GM15510 (cell line): Measurements from ENCODE around the gene CD4.

ENCODE experiments used
- POLR2A ChIP-seq: IDR thresholded peaks from 3 replicates; pipeline ENCODE4 v1.6.1; 2011; ENCODE audit warnings: borderline replicate concordance; ENCODE audit not compliant: insufficient read length; ENCODE audit errors: extremely low read depth

The CD4 gene

DNA sequence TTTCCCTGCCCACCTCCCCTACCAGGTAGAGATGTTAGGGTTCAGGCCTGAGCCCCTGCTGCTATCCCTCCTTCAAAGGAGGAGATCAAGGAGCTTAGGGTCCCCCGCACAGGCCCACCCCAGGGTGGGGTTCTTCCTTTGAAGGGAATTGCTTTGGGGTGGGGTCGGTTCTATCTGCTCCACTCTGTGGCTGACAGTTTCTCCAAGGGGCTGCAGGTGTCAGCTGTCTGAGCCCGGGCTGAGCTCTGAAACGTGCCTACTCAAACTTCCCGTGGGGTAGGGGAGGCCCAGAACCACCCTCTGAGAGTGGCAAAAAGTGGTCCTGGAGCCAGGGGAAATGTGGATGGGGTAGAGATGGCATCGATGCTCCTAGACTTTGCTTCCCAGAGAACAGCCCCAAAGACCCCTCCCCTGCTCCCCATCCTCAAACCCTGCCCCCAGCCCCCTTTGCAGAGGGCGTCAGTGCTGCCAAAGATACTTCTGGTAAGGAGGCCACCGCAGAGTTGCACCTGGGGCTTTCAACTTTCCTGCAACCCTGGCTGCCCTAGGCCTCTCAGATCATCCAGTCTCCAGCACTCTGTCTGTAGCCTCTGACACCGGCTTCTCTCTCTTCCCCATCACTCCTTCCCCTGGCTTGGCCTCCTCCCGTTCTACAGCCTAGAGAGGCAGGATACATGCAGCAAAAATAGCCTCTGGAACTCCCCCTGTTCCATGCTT lies 6.3 kb upstream of the CD4 start:
- TF ChIP-seq POLR2A: no peak

GRCh38 chr12:6783828-6784227 lies 5.5 kb upstream of the CD4 start:
- no peak for TF ChIP-seq POLR2A

- no peak for TF ChIP-seq POLR2A
These were observed 5.0 kb upstream of the CD4 start for GRCh38 chr12:6784296-6784695.

GRCh38 chr12:6784761-6785160 lies 4.6 kb upstream of the CD4 start:
- TF ChIP-seq POLR2A: no peak

DNA sequence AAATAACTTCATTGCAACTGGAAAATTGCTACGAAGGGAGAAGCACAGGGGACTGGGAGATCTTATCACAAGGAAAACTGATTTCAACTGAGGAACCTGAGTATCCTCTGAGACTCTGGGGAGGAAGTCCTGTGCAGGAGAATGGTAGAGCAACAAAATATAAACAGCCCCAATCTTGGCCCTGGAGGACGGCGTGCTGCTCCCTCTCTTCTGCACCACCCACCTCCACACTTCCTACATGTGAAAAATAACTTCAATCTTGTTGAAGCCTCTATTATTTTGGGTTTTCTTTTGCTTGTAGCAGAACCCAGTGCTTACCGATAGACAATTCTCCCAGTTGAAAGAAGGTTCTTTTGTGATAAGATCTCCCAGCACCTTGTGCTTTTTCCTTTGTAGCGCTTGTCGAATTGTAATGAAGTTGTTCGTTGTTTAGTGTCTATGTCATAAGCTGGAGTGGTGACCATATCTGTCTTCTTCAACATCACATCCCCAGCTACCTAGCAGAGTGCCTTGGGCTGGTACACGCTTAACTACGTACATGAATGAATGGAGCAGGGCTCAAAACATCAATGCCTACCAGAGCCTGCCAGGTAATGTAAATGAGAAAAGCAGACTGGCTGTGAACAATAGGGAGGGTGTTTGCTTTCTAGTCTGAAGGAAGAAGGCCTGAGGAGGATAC lies 2.8 kb upstream of the CD4 start:
- TF ChIP-seq POLR2A: no peak

DNA sequence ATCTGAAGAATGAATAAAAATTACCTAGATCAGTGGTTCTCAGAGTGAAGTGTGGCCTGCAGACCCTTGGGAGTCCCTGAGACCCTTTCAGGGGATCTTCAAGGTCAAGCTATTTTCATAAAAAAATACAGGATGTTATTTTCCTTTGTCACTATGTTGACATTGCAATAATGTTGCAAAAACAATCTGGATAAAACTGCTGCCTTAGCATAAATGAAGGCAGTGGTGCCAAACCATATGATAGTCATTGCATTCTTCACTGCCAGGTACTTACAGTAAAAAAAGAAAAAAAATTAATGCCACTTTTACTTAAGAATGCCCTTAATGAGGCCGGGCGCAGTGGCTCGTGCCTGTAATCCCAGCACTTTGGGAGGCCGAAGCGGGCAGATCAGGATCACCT lies 2.0 kb upstream of the CD4 start:
- TF ChIP-seq POLR2A: no peak

- TF ChIP-seq POLR2A: no peak
These were observed 1.3 kb downstream of the CD4 start for GRCh38 chr12:6790496-6791150.

GRCh38 chr12:6791931-6792520 lies 2.7 kb downstream of the CD4 start:
- no peak for TF ChIP-seq POLR2A

GRCh38 chr12:6792522-6793201 lies 3.3 kb downstream of the CD4 start:
- no peak for TF ChIP-seq POLR2A

GRCh38 chr12:6795088-6795487 lies 5.8 kb downstream of the CD4 start:
- TF ChIP-seq POLR2A: no peak

DNA sequence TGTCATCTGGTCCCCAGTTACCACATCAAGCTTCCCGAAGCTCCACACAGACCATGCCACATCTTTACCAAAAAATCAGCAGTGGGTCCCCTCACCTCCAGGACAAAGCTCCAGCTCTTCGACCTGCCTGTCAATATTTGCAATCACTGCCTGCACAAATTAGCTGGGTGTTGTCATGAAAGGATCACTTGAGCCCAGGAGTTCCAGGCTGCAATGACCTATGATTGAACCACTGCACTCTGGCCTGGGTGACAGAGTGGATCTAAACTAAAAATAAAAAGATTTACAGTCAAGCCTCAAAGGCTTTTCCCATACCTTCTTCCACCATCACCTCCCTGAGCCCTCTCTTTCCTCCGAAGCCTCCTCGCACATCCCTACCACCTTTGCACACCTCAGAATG lies 7.2 kb downstream of the CD4 start:
- TF ChIP-seq POLR2A: no peak

DNA sequence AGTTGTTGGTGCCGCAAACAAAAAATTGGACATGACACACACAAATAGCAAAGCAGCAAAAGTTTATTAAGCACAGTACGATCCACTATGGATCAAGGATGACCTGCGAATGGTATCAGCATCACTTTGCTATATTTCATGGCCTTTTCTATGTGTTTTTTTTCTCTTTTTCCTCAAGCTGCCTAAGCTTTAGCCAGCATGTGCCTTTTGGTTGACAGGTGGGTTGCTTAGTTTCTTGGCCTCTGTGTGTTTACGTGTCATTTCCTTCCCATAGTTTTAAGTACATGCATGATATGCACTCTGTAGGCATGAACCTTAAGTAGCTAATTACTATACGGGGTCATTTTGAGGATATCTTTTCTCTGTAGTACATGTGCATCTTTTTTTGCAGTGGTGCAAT lies 9.8 kb downstream of the CD4 start:
- TF ChIP-seq POLR2A: no peak

DNA sequence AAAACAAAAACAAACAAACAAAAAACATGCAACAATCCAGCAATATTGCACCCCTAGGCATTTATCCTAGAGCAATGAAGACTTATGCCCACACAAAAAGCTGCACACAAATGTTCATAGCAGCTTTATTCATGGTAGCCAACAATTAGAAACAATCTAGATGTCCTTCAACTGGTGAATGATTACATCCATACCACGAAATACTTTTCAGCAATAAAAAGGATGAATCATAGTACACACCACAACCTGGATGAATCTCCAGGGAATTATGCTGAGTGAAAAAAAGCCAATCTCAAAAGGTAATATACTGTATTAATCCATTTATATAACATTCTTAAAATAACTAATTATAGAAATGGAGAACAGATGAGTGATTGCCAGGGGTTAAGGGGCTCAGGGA lies 17.8 kb downstream of the CD4 start:
- no peak for TF ChIP-seq POLR2A

DNA sequence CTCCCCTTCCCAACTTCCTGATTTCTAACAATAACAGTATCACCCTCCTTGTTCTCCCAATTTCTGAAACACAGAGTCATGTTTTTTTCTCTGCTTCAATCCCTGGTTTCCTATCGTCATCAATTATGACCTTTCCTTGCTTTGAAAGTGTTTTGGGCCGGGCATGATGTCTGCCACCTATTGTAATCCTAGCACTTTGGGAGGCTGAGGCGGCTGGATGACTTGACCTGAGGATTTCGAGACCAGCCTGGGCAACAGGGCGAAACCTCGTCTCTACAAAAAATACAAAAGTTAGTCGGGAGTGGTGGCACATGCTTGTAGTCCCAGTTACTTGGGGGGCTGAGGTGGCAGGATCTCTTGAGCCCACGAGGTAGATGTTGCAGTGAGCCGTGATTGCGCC lies 19.7 kb downstream of the CD4 start:
- TF ChIP-seq POLR2A: no peak

DNA sequence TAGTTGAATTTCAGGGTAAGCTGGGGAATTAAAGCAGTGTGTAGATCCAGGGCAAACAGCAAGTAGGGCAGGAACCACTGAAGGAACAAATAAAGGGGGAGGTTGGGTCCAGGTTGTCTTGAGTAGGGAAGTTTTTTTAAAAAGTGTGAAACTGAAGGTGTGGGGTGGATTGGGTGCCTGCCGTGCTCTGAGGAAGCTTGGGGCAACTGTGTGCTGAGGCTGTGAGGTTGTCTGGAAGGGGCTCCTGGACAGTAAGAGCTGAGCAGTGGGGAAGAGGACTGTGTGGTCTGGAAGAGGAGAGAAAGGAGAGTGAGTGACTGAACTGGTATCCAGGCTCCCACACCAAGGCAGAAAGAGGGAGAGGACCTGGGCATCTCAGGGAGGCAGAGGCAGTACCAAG lies 21.4 kb downstream of the CD4 start:
- no peak for TF ChIP-seq POLR2A
